ENCODE data around the gene ARHGEF12. TPM values are rescaled to one million over a fixed set of nuclear protein-coding genes. Genes with fewer than 3 reads are reported as not detected.

ARHGEF12 gene
- total RNA-seq, 1 experiment from 2014 or later: 41.0 TPM

DNA sequence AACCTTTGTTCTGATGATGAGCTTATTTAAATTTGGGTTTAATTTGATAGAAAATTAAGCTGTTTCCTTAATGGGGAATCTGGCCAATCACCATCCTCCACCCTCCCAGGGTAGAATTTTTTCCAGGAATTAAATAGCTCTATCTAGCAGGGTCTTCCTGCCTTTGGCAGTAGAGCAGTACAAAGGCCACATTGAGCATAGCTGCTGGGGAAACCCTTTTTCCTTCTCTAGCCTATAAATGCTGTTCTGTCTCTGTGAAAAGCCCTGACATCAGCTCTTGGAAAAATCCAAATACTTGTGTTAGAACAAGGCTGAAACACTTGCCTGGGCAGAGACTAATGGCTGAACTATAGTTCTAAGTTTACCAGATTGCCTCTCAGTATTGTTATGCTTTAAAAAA lies 55.1 kb downstream of the ARHGEF12 start:
- Histone ChIP-seq H3K79me2 (ENCODE audit: low read length) (peaks cover 92% of the 10 kb centered on the region), H3F3A (ENCODE audit: low read length, unreplicated experiment) (no peaks in the 10 kb centered on the region), H4K20me1 (ENCODE audit: low read length) (no peaks in the 10 kb centered on the region), H3K36me3 (ENCODE audit: low read depth, low read length) (no peaks in the 10 kb centered on the region), H3K9me3 (ENCODE audit: low read length) (no peaks in the 10 kb centered on the region), H3K27me3 (ENCODE audit: low read length) (no peaks in the 10 kb centered on the region), H3K27ac (ENCODE audit: low read length) (no peak overlapping the region), H3K9me2 (replicated peaks; ENCODE audit: low read length) (no peaks in the 10 kb centered on the region), H2AFZ (ENCODE audit: low read length) (no peak overlapping the region), H3K4me1 (ENCODE audit: insufficient read depth, low read length) (peaks cover 47% of the 10 kb centered on the region), H3K9ac (ENCODE audit: low read length) (no peak overlapping the region), H3K4me2 (ENCODE audit: low read length) (no peak overlapping the region), H3K4me3 (ENCODE audit: low read length) (no peak overlapping the region)
- ATAC-seq (no peak), DNase-seq (no peak)
- intact Hi-C loops (cut with micrococcal nuclease): no loop called here
- ChIA-PET CTCF (no interaction called here), POLR2A (ENCODE audit: unreplicated experiment) (interaction anchor here (0.7 kb wide), 1 partner anchor 9 kb away, joined by 4 read pairs; no protein-coding TSS in a partner anchor)
- TF ChIP-seq, protein P1, sequence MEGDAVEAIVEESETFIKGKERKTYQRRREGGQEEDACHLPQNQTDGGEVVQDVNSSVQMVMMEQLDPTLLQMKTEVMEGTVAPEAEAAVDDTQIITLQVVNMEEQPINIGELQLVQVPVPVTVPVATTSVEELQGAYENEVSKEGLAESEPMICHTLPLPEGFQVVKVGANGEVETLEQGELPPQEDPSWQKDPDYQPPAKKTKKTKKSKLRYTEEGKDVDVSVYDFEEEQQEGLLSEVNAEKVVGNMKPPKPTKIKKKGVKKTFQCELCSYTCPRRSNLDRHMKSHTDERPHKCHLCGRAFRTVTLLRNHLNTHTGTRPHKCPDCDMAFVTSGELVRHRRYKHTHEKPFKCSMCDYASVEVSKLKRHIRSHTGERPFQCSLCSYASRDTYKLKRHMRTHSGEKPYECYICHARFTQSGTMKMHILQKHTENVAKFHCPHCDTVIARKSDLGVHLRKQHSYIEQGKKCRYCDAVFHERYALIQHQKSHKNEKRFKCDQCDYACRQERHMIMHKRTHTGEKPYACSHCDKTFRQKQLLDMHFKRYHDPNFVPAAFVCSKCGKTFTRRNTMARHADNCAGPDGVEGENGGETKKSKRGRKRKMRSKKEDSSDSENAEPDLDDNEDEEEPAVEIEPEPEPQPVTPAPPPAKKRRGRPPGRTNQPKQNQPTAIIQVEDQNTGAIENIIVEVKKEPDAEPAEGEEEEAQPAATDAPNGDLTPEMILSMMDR (conservative IDR thresholded peaks at IDR 0.05; ENCODE audit: low read depth, low read length): no peak
- TF ChIP-seq EZH2 (IDR thresholded peaks at IDR 0.05; ENCODE audit: low read length, unreplicated experiment): no peak
- TF ChIP-seq EZH2phosphoT487 (IDR thresholded peaks at IDR 0.05; ENCODE audit: borderline replicate concordance, low read length): no peak
- BruUV-seq (replicated peaks): no TSS peak

GRCh38 chr11:120391854-120392253 lies 55.6 kb downstream of the ARHGEF12 start:
- Histone ChIP-seq H3K9me2 (replicated peaks; ENCODE audit: low read length) (no peaks in the 10 kb centered on the region), H3K79me2 (ENCODE audit: low read length) (peaks cover 89% of the 10 kb centered on the region), H3K4me2 (ENCODE audit: low read length) (no peak overlapping the region), H3K27ac (ENCODE audit: low read length) (no peak overlapping the region), H3K36me3 (ENCODE audit: low read depth, low read length) (no peaks in the 10 kb centered on the region), H3K27me3 (ENCODE audit: low read length) (no peaks in the 10 kb centered on the region), H2AFZ (ENCODE audit: low read length) (no peak overlapping the region), H3K4me3 (ENCODE audit: low read length) (no peak overlapping the region), H3K9ac (ENCODE audit: low read length) (no peak overlapping the region), H3K4me1 (ENCODE audit: insufficient read depth, low read length) (peaks cover 41% of the 10 kb centered on the region), H4K20me1 (ENCODE audit: low read length) (no peaks in the 10 kb centered on the region), H3K9me3 (ENCODE audit: low read length) (no peaks in the 10 kb centered on the region), H3F3A (ENCODE audit: low read length, unreplicated experiment) (no peaks in the 10 kb centered on the region)
- ATAC-seq: no peak
- BruUV-seq (replicated peaks): no TSS peak
- TF ChIP-seq, protein P1 (conservative IDR thresholded peaks at IDR 0.05; ENCODE audit: low read depth, low read length): no peak
- TF ChIP-seq EZH2phosphoT487 (IDR thresholded peaks at IDR 0.05; ENCODE audit: borderline replicate concordance, low read length): no peak
- TF ChIP-seq EZH2 (IDR thresholded peaks at IDR 0.05; ENCODE audit: low read length, unreplicated experiment): no peak
- DNase-seq: no peak
- intact Hi-C loops (cut with micrococcal nuclease): no loop called here
- CTCF ChIA-PET: no interaction called here
- POLR2A ChIA-PET (ENCODE audit: unreplicated experiment): no interaction called here

DNA sequence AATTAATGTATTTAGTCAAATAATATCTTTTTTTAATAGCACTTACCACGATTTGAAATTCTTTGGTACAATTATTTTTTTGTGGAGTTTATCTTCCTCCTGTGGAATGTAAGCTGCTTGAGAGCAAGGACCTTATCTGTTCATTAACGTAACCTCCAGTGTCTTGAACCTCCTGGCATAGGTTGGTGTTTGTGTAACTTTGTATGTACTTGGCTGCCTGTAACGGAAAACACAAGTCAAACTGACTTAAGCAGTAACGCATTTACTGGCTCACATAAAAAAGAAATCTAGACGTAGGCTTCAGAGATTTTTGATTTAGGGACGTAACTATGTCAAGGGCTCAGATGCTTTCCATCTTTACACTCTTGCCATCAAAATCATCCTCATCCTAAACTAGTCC lies 56.1 kb downstream of the ARHGEF12 start:
- no peak overlapping the region for H2AFZ ChIP-seq (ENCODE audit: low read length)
- no peaks in the 10 kb centered on the region for H3K27me3 ChIP-seq (ENCODE audit: low read length)
- no peaks in the 10 kb centered on the region for H3F3A ChIP-seq (ENCODE audit: low read length, unreplicated experiment)
- H3K4me1 ChIP-seq (ENCODE audit: insufficient read depth, low read length): peaks cover 37% of the 10 kb centered on the region
- H4K20me1 ChIP-seq (ENCODE audit: low read length): no peaks in the 10 kb centered on the region
- H3K4me2 ChIP-seq (ENCODE audit: low read length): no peak overlapping the region
- no TSS peak for BruUV-seq (replicated peaks)
- ATAC-seq: no peak
- H3K9ac ChIP-seq (ENCODE audit: low read length): no peak overlapping the region
- no peak for DNase-seq
- POLR2A ChIA-PET (ENCODE audit: unreplicated experiment): no interaction called here
- H3K4me3 ChIP-seq (ENCODE audit: low read length): no peak overlapping the region
- intact Hi-C loops (cut with micrococcal nuclease): no loop called here
- H3K9me3 ChIP-seq (ENCODE audit: low read length): no peaks in the 10 kb centered on the region
- peaks cover 89% of the 10 kb centered on the region for H3K79me2 ChIP-seq (ENCODE audit: low read length)
- H3K36me3 ChIP-seq (ENCODE audit: low read depth, low read length): no peaks in the 10 kb centered on the region
- CTCF ChIA-PET: no interaction called here
- TF ChIP-seq, protein P1 (conservative IDR thresholded peaks at IDR 0.05; ENCODE audit: low read depth, low read length): no peak
- TF ChIP-seq EZH2phosphoT487 (IDR thresholded peaks at IDR 0.05; ENCODE audit: borderline replicate concordance, low read length): no peak
- no peak for TF ChIP-seq EZH2 (IDR thresholded peaks at IDR 0.05; ENCODE audit: low read length, unreplicated experiment)
- H3K9me2 ChIP-seq (replicated peaks; ENCODE audit: low read length): no peaks in the 10 kb centered on the region
- H3K27ac ChIP-seq (ENCODE audit: low read length): no peak overlapping the region
